D721Med (cell line): ENCODE measurements around the gene ANO3.

Experiments
- DNase-seq: peaks from one replicate; pipeline ENCODE4 v3.0.0; 2011; ENCODE audit warnings: low spot score; ENCODE audit not compliant: insufficient read length
- FAIRE-seq: peaks from 2 replicates; lab custom pipeline; 2011; peaks lifted over from hg19 to GRCh38; lab: Jason Lieb, UNC
- TF ChIP-seq, protein P1 (sequence below): IDR thresholded peaks from 2 replicates; pipeline ENCODE4 v1.5.1; 2012; ENCODE audit warnings: mild to moderate bottlenecking, control low read depth; ENCODE audit not compliant: insufficient read depth; ENCODE audit errors: missing control alignments

The ANO3 gene

DNA sequence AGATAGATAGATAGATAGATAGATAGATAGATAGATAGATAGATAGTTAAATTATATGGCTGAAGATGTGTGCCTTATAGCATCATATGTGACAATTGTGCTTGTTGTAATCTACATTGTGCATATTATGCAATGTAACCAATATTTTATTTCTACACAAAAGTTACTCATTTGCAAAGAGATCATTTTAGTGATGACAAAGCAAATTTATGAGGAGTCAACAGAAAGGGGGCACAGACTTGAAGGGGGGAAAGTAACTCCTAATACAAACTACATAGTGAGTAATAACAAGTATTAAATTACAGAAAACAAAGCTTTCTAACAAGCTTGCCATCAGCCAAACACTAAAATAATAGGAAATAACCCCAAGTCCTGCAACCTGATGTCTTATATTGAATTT lies 133.3 kb downstream of the ANO3 start:
- FAIRE-seq (no peak), DNase-seq (no peak)
- TF ChIP-seq, protein P1, sequence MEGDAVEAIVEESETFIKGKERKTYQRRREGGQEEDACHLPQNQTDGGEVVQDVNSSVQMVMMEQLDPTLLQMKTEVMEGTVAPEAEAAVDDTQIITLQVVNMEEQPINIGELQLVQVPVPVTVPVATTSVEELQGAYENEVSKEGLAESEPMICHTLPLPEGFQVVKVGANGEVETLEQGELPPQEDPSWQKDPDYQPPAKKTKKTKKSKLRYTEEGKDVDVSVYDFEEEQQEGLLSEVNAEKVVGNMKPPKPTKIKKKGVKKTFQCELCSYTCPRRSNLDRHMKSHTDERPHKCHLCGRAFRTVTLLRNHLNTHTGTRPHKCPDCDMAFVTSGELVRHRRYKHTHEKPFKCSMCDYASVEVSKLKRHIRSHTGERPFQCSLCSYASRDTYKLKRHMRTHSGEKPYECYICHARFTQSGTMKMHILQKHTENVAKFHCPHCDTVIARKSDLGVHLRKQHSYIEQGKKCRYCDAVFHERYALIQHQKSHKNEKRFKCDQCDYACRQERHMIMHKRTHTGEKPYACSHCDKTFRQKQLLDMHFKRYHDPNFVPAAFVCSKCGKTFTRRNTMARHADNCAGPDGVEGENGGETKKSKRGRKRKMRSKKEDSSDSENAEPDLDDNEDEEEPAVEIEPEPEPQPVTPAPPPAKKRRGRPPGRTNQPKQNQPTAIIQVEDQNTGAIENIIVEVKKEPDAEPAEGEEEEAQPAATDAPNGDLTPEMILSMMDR, result no peak

GRCh38 chr11:26467506-26467905 lies 135.6 kb downstream of the ANO3 start:
- TF ChIP-seq, protein P1, result no peak
- DNase-seq (no peak), FAIRE-seq (no peak)

- TF ChIP-seq, protein P1, result no peak
- no peak for FAIRE-seq
Observed at GRCh38 chr11:26470992-26471391, 139.1 kb downstream of the ANO3 start.

GRCh38 chr11:26473216-26474194 lies 141.6 kb downstream of the ANO3 start:
- TF ChIP-seq, protein P1, result no peak
- FAIRE-seq (no peak), DNase-seq (no peak)

More at GRCh38 chr11:26470992-26471391, 139.1 kb downstream of the ANO3 start:
- DNase-seq, result no peak

- no peak for FAIRE-seq
- no peak for DNase-seq
- TF ChIP-seq, protein P1, result no peak
Observed at GRCh38 chr11:26474401-26474800, 142.5 kb downstream of the ANO3 start.

DNA sequence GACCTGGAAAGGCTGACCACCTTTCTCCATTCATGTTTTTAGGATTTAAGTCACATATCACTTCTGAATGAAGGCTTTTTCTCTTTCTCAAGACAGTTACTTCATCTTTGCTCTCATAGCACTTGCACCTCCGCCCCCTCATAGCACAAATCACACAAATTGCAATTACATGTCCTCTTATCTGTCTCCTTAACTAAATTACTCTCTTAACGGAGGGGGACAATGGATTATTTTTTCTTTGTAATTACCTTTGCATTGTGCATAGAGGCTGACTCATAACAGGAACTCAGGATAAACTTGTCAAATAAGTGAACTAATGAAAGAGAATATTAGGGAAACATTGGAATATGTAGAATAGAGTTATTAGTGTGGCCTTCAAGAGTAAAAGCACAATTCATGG lies 145.5 kb downstream of the ANO3 start:
- no peak for DNase-seq
- no peak for FAIRE-seq

More for the DNA sequence above, 145.5 kb downstream of the ANO3 start:
- TF ChIP-seq, protein P1, result no peak
